NCI-H2171 treated with DMSO at 0.1 percent for 48 hours (cell line): Measurements from ENCODE around the gene EFCC1.

Experiments used
- DNase-seq: peaks from one replicate; lab custom pipeline; 2025; lab: John Stamatoyannopoulos, UW

The EFCC1 gene

DNA sequence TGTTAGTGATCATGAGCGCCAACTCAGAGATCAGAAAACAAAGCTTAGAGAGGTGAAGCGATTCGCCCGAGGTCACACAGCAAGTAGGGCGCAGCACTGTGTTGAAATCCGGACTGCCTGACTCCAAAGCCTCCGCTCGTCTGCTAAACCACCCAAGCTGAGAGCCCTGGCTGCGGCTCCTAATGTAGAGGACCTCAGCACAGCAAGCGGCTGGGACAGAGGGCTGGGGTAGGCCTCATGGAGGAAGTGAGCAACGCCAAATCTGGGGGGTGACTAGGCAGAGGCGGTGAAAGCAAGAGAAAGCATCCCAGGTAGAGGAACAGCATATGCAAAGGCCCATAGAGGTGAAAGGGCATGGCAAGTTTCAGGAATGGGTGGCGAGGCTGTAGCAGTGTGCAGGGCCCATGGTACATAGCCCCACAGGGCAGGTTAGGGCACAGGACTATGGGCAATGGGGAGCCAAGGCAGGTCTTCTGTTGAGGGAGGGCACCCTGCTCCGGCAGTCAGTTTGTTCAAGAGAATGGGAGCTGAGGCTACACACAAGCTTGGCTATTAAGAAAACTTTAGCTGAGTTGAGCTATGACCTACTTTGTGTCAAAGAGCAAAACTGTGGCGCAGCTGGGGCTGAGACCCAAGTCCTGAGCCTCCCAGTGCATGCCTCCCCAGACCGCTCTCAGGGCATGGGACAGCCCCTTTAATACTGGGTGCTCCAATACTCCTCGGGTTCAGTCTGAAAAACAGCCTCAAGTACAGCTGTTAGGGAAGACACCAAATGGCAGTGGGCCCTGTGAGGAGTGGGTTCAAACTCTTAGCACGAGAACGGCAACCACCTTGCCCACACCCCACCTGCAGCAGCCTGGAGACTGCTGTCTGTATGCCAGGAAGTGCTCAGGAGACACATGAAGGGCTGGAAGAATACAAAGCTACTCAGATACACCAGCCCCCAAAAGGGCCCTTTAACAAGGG, 6.2 kb upstream of the EFCC1 start:
- no peak for DNase-seq

DNA sequence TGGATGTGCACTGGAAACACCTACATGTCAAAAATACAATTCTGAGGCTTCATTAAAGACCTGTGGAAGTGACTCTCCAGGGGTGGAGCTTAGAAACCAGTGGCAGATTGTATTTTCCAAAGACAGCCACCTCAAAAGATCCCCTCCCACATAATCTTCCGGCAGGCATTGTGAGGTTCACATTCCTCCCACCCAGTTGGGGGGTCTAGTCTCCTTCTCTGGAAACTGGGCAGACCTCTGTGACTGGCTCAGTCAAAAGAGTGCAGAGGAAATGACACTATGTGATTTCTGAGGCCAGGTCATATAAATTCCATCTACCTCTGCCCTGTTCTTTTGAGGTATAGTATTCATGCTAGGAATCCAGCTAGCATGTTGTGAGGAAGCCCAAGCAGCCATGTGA, 5.4 kb upstream of the EFCC1 start:
- DNase-seq: no peak

DNA sequence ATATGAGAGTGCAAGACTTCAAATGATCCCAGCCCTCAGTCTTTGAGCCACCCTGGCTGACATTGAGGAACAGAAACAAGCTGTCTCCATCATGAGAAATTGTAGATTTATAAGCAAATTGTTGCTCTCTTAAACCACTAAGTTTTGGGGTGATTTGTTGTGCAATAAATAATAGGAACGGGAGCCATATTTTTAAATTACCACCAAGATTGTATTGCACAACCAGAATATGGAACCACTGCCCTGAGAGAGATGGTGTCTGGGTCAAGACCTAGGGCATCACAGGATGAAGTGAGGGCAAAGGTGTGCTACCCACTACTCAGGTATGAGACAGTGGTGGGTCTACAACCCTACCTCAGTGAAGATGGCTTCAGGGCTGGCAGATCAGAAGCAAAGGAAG, 4.9 kb upstream of the EFCC1 start:
- no peak for DNase-seq

DNA sequence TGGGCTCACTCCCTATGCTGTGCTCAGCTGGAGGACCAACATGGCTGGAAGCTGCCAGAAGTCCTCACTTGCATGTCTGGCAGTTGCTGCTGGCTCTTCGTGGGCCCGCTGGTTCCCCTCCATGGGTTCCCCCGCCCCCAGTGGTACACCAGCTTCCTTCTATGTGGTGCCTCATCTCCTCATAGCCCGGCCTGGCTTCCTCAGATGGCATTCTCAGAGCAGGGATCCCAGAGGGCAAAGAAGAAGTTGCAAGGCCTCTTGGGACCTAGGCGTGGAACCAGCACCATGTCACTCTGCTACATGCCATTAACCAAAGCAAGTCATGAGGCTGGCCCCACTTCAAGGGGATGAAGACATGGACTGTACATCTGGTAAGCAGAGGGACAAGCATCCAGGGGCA, 4.4 kb upstream of the EFCC1 start:
- DNase-seq: no peak

DNA sequence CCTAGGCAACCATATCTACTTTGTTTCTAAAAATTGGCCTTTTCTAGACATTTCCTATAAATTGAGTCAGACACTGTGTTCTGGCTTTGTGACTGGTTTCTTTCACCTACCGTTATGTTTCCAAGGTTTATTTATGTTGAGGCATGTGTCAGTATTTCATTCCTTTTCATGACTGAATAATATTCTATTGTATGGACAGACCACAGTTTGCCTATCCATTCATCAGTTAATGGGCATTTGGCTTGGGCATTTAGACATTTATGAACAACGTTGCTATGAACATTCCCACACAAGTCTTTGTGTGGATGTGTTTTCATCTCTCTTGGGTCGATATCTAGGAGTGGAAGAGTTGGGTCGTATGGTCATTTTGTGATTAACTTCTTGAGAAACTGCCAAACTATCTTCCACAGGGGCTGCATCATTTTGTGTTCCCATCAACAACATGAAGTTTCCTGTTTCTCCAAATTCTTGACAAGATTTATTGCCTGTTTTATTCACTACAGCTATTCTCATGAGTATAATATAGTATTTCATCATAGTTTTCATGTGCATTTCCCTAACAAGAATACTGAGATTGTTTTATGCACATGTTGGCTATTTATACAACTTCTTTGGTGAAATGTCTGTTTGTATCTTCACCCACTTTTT, 3.5 kb upstream of the EFCC1 start:
- no peak for DNase-seq

DNA sequence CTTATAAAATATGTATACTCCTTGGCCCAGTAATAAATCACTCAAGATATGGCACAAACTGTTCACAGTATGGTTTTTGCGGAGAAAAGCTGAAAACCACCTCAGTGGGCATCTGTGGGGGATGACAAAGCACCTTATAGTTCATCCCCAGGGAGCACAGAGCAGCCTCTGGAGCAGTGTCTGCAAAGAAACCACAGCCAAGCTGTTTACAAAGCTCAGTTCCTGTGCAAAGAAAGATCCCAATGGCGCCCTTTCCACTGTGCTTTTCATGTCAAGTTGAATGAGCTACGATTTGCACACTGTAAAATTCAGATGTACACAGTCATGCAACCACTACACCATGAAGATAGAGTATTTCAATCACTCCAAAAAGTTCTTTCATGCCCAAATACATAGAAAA, 2.5 kb upstream of the EFCC1 start:
- DNase-seq: peak; percentile 38

DNA sequence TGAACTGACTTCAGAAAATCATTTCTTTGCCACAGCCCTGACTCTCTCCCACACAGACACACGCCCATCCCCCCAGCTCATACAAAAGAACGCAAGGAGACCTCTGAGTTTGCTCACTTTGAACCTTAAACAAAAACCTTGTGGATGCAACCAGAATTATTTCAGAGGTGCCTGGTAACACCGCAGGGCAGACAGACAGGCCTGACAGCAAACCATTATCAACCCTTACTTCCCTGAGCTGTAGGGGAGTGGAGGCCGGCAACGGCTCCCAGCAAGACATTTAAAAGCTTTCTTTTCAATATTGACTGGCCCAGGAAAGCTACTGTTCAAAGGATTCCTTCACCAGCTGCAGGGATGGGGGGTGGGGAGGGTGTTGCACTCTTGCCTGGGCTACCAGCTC, 2.0 kb upstream of the EFCC1 start:
- no peak for DNase-seq

DNA sequence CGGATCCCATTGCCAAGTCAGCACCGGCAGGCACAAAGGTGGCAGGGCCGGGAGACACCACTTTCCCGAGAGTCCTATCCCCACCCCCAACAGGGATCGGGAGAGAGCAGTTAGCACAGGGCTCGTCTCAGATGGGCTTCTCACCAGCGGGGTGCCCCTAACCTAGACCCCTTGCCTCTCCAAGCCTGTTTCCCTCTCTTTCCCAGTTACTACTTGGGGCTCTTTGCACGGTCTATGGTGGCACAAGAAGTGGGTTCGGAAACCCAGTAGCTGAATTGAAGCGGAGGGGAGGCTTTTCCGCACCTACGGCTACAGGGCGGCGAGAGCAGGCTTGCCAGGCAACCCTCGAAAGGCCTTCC, 383 bp upstream of the EFCC1 start:
- no peak for DNase-seq

DNA sequence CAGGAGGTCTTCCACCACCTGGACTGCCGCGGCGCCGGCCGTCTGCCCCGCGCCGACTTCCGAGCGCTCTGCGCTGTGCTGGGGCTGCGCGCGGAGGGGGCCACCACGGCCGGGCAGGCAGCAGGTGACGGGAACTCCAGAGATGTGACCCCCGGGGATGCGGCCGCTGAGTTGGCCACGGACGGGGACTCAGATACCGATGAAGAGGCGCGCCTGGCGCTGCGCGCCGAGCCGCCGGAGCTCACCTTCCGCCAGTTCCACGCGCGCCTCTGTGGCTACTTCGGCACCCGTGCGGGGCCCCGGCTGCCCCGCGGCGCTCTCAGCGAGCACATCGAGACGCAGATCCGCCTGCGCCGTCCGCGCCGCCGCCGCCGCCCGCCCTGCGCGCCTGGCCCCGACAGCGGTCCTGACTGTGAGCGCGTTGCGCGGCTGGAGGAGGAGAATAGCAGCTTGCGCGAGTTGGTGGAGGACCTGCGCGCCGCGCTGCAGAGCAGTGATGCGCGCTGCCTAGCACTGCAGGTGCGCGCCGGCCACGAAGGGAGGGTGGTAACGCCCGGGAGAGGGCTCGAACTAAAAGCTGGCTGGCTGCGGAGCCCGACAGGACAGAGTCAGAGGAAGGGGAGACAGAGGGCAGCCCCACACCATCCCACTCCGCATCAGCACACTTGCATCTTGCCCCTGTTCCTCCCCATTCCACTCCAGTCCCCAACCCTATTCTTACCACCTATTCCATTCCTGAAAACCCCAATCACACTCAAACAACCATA, 885 bp downstream of the EFCC1 start:
- DNase-seq: peak; percentile 21

DNA sequence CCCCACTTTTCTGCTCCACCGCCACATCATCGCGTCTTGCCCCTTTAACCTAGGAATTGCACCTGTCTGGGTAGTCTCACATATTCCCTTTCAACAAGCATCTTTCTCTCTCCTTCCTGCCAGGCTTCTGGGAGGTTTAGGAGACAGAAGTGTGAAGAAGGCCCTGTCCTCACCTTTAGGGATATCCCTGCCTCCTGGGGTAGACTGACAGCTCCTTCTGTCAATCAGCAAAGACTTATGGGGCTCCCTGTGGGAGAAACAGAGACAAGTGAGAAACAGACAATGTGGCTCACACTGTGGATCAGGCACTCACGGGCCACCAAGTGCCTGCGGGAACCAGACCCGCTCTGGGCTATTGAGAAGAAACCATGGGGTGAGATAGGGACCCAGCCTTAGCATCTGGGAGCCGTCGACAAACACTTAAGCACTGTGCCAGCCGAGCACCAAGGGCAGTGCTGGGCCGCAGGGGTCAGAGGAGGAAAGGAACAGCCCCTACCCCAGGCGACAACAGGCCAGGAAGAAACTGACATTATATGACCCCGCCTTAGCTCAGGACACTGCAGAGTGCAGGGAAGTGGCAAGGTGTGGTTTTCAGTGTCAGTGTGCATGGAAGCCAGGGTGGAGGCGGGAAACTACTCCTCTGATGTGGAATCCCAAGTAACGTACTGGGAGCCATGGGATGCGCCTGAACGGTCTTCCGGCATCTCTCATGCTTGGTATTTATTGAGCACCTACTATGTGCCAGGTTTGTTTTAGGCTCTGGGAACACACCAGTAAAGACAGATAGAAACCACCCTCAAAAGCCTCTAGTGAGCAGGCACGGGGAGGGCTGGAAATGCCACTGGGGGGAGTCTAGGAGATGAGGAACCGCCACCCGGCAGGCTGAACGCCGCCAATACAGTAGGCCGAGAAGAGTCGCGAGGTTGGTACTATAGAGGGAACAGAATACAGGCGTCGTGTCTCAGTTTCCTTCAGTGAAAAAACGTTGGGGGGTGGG, 1.8 kb downstream of the EFCC1 start:
- no peak for DNase-seq

DNA sequence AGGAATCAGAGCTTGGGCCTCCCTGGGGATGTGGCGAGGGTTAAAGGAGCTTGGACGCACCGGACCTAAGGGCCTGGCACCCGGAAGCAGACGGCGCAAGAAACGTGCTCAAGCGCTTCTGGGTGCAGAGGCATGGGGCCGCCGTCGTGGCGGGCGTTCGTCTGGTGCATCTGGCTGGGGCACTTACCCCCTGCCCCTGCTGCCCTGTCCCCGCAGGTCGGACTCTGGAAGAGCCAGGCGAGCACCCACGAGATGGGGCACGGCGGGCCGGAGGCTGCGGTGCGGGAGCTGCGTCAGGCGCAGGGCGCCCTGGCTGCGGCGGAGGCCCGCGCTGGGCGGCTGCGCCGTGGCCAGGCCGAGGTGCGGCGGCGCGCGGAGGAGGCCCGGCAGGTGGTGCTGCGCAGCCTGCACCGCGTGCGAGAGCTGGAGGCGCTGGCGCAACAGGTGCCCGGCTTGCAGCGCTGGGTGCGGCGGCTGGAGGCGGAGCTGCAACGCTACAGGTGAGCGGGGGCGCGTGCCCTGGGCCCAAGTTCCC, 2.5 kb downstream of the EFCC1 start:
- peak; percentile 59 for DNase-seq

DNA sequence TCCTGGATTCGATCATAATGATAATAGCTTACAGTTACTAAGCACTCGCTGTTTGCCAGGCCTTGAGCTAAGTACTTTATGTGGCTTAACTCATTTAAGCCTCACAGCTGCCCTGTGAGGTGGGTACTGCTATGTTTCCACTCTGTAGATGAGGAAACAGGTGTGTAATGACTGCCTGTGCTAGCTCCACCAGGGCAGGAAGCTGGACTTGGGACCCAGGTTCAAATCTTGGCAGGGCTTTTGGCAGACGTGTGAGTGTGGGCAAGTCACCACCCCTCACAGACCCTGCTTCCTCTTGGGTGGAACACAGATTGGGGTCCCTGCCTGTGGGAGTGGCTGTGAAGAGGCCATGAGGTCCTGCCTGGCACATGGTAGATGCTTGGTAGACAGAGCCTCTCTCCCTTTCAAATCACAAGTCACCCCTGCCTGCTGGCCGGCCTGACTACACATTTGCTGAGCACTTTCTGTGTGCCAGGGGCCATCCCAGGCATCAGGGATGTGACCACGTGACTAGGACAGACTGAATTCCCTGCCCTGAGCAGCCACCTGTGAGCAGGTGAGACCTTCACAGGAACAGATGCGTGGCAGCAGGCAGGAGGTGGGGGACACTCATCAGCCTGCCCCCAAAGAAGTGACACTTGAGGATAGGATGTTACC, 3.7 kb downstream of the EFCC1 start:
- peak; percentile 50 for DNase-seq

DNA sequence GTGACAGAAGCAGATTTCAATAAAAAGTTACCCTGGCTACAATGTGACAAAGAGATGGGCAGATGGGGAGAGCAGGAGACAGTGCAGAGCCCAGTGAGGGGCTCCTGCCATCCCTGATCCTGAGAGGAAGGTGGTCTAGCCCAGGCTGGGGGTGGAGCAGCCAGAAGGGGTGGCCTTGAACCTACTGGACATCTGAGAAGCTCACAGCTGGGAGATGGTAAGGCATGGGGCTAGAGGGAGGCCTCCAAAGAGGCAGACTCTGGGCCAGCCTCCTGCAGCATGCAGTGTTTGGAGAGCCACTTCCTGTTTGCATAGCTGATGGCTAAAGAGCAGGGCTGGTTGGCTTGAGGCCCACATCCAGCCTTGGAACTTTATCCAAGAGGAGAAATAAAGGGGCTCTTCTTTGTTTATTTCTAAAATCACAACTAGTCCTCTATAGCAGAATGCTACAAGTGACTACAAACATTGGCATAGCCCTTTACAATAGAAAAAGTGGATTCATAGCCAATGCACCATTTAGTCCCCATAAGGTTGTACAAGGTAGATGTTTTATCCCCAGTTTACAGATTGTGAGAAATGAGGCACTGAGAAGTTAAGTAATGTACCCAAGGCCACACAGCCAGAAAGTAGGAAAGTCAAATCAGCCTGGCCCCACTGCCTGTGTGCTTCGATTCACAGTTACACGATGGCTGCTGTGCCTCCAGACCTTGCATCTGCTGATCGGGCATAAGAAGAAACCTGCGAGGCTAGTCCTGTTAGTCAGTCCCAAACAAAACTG, 4.6 kb downstream of the EFCC1 start:
- DNase-seq: no peak

DNA sequence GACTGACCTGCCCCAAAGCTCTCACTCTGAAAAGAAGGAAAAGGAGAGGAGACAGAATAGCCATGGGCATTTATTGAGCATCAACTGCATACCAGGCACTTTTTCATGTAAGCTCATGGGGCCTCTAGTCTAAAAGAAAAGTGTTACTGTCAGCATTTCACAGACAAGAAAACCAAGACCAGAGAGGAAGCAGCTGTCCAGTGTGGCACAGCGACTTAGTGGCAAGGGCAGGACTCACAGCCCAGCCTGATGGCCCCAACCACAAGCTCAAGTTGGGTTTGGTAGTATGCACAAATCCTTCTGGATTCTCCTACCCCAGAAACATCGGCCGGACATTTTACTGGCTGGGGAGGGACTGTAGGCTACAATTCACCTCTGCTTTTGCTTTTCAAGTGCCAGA, 5.8 kb downstream of the EFCC1 start:
- no peak for DNase-seq

DNA sequence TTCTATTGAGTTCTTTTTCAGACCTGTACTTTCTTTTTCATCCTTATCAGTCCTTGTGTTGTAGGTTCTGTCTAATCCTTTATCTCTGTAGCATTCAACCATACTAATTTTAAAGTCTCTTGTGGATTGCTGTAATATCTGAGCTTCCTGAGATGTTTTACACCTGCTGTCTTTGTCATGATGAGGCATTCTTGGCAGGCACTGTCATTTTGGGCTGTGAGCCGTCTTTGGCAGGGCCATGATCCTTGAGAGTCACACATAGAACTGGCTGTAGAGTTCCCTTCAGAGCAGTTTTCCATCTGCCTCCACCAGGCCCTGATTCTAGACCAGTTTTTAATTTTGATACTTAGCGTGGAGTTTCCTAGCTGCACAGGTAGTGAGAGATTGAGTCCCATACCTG, 6.7 kb downstream of the EFCC1 start:
- no peak for DNase-seq

DNA sequence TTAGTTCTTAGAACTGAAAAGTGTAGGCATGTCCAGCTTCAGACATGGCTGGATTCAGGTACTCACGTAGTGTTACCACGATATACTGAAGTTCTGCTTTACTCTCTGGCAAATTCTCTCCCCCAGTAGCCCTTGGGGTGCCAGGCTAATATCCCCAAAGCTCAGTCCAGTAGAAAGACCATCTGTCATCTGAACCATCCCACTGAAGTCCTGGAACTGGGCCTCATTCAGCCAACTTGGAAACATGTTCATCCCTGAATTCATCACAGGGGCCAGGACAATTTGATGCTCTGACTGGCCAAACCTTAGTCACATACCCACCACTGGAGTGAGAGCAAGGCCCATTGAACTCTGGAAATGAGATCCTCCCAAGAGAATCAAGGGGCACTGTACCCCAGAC, 8.2 kb downstream of the EFCC1 start:
- no peak for DNase-seq

DNA sequence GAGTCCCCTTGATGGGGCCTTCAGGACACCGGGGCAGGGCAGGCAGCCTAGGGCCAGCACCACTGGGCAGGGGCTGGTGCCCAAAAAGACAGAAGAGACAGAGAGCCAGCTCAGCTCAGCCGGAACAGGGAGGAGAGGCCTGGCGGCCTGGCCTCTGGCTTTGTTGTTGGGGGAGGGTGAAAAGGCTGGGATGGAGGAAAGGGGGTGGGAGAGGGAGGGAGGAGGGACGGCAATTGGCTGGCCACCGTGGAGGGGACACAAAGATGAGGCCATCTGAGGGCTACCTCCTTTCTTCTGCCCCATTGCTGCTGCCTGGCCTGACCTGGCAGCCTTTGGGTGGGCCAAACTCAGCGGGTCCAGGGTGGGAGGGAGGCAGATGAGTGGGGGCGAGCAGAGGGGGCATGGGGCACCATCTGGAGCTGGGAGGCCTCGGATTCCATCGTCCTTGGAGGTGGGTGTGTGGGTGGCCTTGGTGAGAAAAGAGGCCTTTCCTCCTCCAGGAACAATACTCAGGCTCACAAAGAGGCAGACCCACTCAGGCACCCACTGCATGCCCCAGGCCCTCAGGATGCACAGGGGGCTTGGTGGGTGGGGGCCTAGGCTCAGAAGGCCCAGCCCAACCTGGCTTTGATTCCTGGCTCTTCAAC, 9.3 kb downstream of the EFCC1 start:
- DNase-seq: no peak

DNA sequence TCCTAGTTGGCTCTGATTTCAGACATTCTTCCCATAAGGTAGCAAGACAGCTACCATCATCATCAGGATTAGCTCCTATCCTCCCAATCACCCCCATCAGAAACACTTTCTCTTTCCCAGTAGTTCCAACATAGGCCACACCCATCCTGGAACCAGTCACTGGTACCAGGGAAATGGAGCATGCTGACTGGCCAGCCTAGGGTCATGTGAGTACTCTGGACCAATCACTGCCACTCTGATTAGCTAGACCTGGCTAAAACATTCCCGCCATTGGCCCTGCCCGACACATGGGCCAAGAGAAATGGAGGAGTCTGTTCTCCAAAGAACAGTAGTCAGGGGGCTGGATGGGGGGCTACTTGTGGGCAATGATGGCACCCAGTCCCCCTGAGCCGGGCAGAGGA, 12.4 kb downstream of the EFCC1 start:
- no peak for DNase-seq

DNA sequence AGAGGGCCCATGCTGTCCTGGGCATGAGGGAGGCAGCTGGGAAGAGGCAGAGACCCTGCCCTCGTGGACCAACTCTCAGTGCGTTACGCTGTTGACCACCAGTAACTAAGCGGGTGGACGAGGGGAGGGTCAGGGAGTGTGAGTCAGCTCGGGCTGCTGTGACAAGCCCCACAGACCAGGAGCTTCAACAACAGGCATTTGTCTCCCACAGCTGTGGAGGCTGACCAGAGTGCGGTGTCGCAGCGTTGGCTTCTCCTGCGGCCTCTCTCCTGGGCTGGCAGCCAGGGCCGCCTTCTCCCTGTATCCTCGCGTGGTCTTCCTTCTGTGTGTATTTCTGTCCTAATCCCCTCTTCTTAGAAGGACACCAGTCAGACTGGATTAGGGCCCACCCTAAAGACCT, 13.0 kb downstream of the EFCC1 start:
- DNase-seq: no peak
